ENCODE data around the gene MNX1.

DNA sequence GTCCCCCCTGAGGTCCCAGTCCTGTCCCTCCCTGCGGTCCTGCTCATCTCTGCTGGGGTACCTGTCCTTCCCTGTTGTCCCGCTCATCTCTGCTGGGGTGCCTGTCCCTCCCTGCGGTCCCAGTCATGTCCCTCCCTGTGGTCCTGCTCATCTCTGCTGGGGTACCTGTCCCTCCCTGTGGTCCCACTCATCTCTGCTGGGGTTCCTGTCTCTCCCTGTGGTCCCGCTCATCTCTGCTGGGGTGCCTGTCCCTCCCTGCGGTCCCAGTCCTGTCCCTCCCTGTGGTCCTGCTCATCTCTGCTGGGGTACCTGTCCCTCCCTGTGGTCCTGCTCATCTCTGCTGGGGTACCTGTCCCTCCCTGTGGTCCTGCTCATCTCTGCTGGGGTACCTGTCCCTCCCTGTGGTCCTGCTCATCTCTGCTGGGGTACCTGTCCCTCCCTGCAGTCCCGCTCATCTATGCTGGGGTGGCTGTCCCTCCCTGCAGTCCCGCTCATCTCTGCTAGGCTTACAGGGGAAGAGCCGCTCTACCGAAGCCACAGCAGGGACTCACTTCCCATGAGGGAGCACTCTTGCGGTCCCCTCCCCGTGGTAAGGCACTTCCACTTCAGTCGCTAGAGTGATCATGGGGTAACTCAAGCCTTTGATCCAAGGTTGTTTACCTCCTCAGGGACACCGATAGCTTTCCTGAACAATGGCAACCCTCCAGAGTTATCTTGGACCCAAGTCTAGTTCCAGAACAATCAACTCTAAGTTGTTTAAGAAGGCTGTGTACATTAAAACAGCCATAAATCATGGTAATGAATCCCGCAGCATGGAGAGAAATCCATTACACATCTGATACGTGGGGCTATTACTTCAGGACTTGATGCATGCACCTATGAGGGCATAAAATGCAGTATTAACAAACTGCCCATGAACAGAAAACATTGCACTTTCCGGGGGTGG lies 46.8 kb upstream of the MNX1 start:
- TF ChIP-seq POLR2A (IDR thresholded peaks at IDR 0.05; ENCODE audit: low read depth, low read length) (no peak), POLR2AphosphoS5 (IDR thresholded peaks at IDR 0.05; ENCODE audit: low read depth, low read length) (no peak), TAF1 (IDR thresholded peaks at IDR 0.05; ENCODE audit: borderline replicate concordance, low read depth, low read length) (no peak)
